ENCODE measurements around the gene TMCO4. TPM values are rescaled to one million over a fixed set of nuclear protein-coding genes. Genes with fewer than 3 reads are reported as not detected.

The TMCO4 gene
- total RNA-seq, 1 experiment from 2014 or later = 13.5 TPM

DNA sequence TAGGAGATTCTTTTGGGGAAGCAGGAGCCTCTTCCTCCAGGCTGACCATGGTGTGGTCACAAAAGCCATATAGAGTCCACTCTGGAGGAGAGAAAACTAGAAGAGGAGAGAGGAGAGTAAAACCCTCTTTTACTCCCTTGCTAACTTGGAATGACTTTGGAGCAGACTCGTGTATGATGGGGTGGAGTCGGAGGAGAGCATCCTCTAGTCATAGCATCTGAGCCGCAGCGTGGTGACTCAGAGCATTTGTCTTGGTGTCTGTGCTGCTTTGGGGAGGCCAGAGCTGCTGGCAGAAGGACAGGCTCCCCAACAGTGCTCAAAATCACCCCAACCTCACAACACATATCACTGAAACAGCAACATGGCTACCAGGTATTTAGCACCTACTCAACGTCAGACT is 123.9 kb downstream of the TMCO4 start:
- no peaks in the 10 kb centered on the region for H3K4me1 Mint-ChIP-seq (ENCODE audit: low read depth, unreplicated experiment)
- peaks cover 56% of the 10 kb centered on the region for H3K27me3 Mint-ChIP-seq (ENCODE audit: unreplicated experiment)
- intact Hi-C loops (cut with micrococcal nuclease; ENCODE audit: unreplicated experiment) = no loop called here
- no peak overlapping the region for H3K27ac Mint-ChIP-seq (ENCODE audit: unreplicated experiment)
- TF ChIP-seq, protein P1, sequence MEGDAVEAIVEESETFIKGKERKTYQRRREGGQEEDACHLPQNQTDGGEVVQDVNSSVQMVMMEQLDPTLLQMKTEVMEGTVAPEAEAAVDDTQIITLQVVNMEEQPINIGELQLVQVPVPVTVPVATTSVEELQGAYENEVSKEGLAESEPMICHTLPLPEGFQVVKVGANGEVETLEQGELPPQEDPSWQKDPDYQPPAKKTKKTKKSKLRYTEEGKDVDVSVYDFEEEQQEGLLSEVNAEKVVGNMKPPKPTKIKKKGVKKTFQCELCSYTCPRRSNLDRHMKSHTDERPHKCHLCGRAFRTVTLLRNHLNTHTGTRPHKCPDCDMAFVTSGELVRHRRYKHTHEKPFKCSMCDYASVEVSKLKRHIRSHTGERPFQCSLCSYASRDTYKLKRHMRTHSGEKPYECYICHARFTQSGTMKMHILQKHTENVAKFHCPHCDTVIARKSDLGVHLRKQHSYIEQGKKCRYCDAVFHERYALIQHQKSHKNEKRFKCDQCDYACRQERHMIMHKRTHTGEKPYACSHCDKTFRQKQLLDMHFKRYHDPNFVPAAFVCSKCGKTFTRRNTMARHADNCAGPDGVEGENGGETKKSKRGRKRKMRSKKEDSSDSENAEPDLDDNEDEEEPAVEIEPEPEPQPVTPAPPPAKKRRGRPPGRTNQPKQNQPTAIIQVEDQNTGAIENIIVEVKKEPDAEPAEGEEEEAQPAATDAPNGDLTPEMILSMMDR (IDR thresholded peaks at IDR 0.05; ENCODE audit: unreplicated experiment) = no peak
- DNase-seq = no peak
- H3K9me3 Mint-ChIP-seq (ENCODE audit: low read depth, unreplicated experiment) = no peaks in the 10 kb centered on the region
- H3K4me3 Mint-ChIP-seq (ENCODE audit: low read depth, unreplicated experiment) = no peak overlapping the region
- CTCF ChIA-PET = interaction anchor here (0.6 kb wide), 1 partner anchor 326 kb away, joined by 3 read pairs; no protein-coding TSS in a partner anchor
- H3K36me3 Mint-ChIP-seq (ENCODE audit: insufficient read depth, unreplicated experiment) = peaks cover 5% of the 10 kb centered on the region
- BruUV-seq (replicated peaks) = no TSS peak

DNA sequence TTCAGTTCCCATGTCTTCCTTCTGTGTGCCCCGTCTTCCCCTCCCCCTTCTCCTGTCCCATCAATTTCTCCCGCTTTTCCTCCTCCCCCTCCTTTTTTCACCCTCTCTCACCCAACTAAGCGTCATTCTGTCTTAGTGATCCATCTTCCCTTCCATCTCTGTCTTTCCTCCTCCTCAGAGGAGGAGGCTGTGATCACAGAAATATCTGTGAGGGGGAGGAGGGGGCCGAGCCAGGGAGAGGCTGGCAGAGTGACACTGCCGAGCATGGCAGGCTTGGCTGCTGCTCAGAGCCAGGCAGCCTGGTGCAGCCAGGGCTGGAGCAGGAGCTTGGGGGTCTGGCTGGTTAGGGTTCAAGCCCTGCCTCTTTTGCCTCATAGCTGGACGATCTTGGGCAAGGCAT is 127.5 kb downstream of the TMCO4 start:
- peaks cover 85% of the 10 kb centered on the region for H3K27me3 Mint-ChIP-seq (ENCODE audit: unreplicated experiment)
- DNase-seq = no peak
- CTCF ChIA-PET = no interaction called here
- no peak overlapping the region for H3K27ac Mint-ChIP-seq (ENCODE audit: unreplicated experiment)
- H3K36me3 Mint-ChIP-seq (ENCODE audit: insufficient read depth, unreplicated experiment) = peaks cover 5% of the 10 kb centered on the region
- H3K9me3 Mint-ChIP-seq (ENCODE audit: low read depth, unreplicated experiment) = no peaks in the 10 kb centered on the region
- TF ChIP-seq, protein P1 (IDR thresholded peaks at IDR 0.05; ENCODE audit: unreplicated experiment) = no peak
- H3K4me1 Mint-ChIP-seq (ENCODE audit: low read depth, unreplicated experiment) = no peaks in the 10 kb centered on the region
- BruUV-seq (replicated peaks) = no TSS peak
- no peak overlapping the region for H3K4me3 Mint-ChIP-seq (ENCODE audit: low read depth, unreplicated experiment)
- intact Hi-C loops (cut with micrococcal nuclease; ENCODE audit: unreplicated experiment) = no loop called here

DNA sequence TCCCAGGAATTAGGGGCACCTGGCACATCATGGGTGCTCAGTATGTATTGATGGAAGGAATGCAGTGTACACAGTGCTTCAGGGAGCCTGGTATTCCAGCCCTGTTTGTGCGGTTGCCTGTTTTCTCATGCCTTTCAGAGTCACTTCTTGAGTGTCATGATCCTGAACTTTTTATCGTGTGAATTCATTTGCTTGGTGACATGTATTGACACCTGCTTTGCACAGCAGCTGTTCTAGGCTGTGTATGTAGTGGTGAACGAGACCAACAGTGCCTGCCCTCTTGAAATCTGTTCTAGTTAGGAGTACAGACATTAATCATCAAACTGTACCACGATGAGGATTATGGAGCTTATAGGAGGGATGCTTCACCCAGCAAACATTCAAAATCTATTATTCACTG is 128.9 kb downstream of the TMCO4 start:
- BruUV-seq (replicated peaks) = no TSS peak
- no peak for DNase-seq
- intact Hi-C loops (cut with micrococcal nuclease; ENCODE audit: unreplicated experiment) = no loop called here
- TF ChIP-seq, protein P1 (IDR thresholded peaks at IDR 0.05; ENCODE audit: unreplicated experiment) = no peak
- H3K27ac Mint-ChIP-seq (ENCODE audit: unreplicated experiment) = no peak overlapping the region
- no peak overlapping the region for H3K4me3 Mint-ChIP-seq (ENCODE audit: low read depth, unreplicated experiment)
- H3K36me3 Mint-ChIP-seq (ENCODE audit: insufficient read depth, unreplicated experiment) = no peaks in the 10 kb centered on the region
- CTCF ChIA-PET = interaction anchor here (0.6 to 0.7 kb wide), 2 partner anchors 235 to 1366 kb away, joined by 3 to 4 read pairs; no protein-coding TSS in a partner anchor
- H3K27me3 Mint-ChIP-seq (ENCODE audit: unreplicated experiment) = peaks cover 85% of the 10 kb centered on the region
- H3K9me3 Mint-ChIP-seq (ENCODE audit: low read depth, unreplicated experiment) = no peaks in the 10 kb centered on the region
- H3K4me1 Mint-ChIP-seq (ENCODE audit: low read depth, unreplicated experiment) = no peaks in the 10 kb centered on the region

DNA sequence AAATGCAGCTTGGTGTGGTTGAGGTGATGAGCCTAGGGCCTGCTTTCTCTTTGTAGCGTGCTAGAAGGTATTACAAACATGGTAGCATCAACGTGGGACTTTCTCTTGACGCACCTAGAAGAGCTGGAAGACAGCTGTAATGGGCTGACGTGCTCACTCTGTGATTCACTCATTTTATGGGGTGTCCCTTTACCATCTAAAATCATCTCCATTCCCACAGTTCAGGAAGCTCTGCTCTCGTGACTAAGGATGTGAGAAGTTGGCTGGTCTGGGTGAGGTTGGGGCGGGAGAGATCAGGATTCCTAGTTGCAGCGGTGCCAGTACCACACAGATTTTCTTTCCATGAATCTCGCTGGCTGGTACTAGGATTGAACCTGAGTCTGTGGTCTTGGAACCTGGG is 130.8 kb downstream of the TMCO4 start:
- no peak overlapping the region for H3K4me3 Mint-ChIP-seq (ENCODE audit: low read depth, unreplicated experiment)
- TF ChIP-seq, protein P1 (IDR thresholded peaks at IDR 0.05; ENCODE audit: unreplicated experiment) = no peak
- no peaks in the 10 kb centered on the region for H3K36me3 Mint-ChIP-seq (ENCODE audit: insufficient read depth, unreplicated experiment)
- no peak for DNase-seq
- H3K27ac Mint-ChIP-seq (ENCODE audit: unreplicated experiment) = no peak overlapping the region
- intact Hi-C loops (cut with micrococcal nuclease; ENCODE audit: unreplicated experiment) = no loop called here
- H3K9me3 Mint-ChIP-seq (ENCODE audit: low read depth, unreplicated experiment) = no peaks in the 10 kb centered on the region
- no peaks in the 10 kb centered on the region for H3K4me1 Mint-ChIP-seq (ENCODE audit: low read depth, unreplicated experiment)
- H3K27me3 Mint-ChIP-seq (ENCODE audit: unreplicated experiment) = peaks cover 85% of the 10 kb centered on the region
- no TSS peak for BruUV-seq (replicated peaks)
- CTCF ChIA-PET = no interaction called here
